Cerebellar cortex (tissue), 1 donor: ENCODE data around the gene MRO.
"Not testable (repeated sequence)": the region's sequence is repeated elsewhere in the genome, so short reads cannot be mapped to it uniquely, and the experiment has no call there.

Experiments
- DNase-seq: peaks from one replicate; pipeline ENCODE4 v3.0.0-alpha.2; 2015; ENCODE audit warnings: low spot score

Gene MRO

GRCh38 chr18:50791599-50792438 lies 28.0 kb downstream of the MRO start:
- DNase-seq: no peak

GRCh38 chr18:50790948-50791347 lies 28.9 kb downstream of the MRO start:
- no peak for DNase-seq

- no peak for DNase-seq
Observed at GRCh38 chr18:50790241-50790640, 29.6 kb downstream of the MRO start.

GRCh38 chr18:50788284-50788683 lies 31.5 kb downstream of the MRO start:
- no peak for DNase-seq

- DNase-seq: no peak
Observed at GRCh38 chr18:50786864-50787263, 33.0 kb downstream of the MRO start.

- no peak for DNase-seq
Observed at GRCh38 chr18:50783553-50783952, 36.3 kb downstream of the MRO start.

GRCh38 chr18:50779021-50779420 lies 40.8 kb downstream of the MRO start:
- not testable (repeated sequence) for DNase-seq

GRCh38 chr18:50776383-50776782 lies 43.4 kb downstream of the MRO start:
- DNase-seq: no peak

- no peak for DNase-seq
Observed at GRCh38 chr18:50775726-50776125, 44.1 kb downstream of the MRO start.

GRCh38 chr18:50775207-50775606 lies 44.6 kb downstream of the MRO start:
- DNase-seq: no peak

GRCh38 chr18:50769463-50769862 lies 50.4 kb downstream of the MRO start:
- no peak for DNase-seq

- DNase-seq: no peak
Observed at GRCh38 chr18:50757358-50757757, 62.5 kb downstream of the MRO start.

GRCh38 chr18:50754297-50754696 lies 65.5 kb downstream of the MRO start:
- DNase-seq: no peak

GRCh38 chr18:50753311-50753710 lies 66.5 kb downstream of the MRO start:
- no peak for DNase-seq

- DNase-seq: no peak
Observed at GRCh38 chr18:50751947-50752346, 67.9 kb downstream of the MRO start.

GRCh38 chr18:50751490-50751889 lies 68.3 kb downstream of the MRO start:
- no peak for DNase-seq

- no peak for DNase-seq
Observed at GRCh38 chr18:50750546-50750945, 69.3 kb downstream of the MRO start.

GRCh38 chr18:50749945-50750344 lies 69.9 kb downstream of the MRO start:
- no peak for DNase-seq

- DNase-seq: no peak
Observed at GRCh38 chr18:50749421-50749820, 70.4 kb downstream of the MRO start.

GRCh38 chr18:50748243-50749229 lies 71.3 kb downstream of the MRO start:
- no peak for DNase-seq

GRCh38 chr18:50747849-50748242 lies 72.0 kb downstream of the MRO start:
- DNase-seq: no peak

GRCh38 chr18:50745945-50746344 lies 73.9 kb downstream of the MRO start:
- DNase-seq: no peak
